Neutrophil (primary cell): ENCODE measurements around the gene RNF43.

ENCODE experiments used
- H3K27ac ChIP-seq: fragments of 200-600 bp; sonication (generic); 2 replicates; pipeline ENCODE4 v1.5.1; 2016; ENCODE audit warnings: mild to moderate bottlenecking, moderate library complexity
- H3K27me3 ChIP-seq: fragments of 200-600 bp; sonication (generic); 2 replicates; pipeline ENCODE4 v1.6.0; 2016; ENCODE audit warnings: mild to moderate bottlenecking
- H3K36me3 ChIP-seq: fragments of 200-600 bp; sonication (generic); 2 replicates; pipeline ENCODE4 v1.5.1; 2017
- H3K4me1 ChIP-seq, 2 experiments: fragments of 200-600 bp in 1 of 2; sonication (generic) in 1 of 2; 1 replicate in 1 of 2; 2 replicates in 1 of 2; pipeline versions ENCODE4 v1.5.1 to v1.6.1; 2013 to 2016; ENCODE audit warnings: low read depth in 1 of 2, low read length in 1 of 2, mild to moderate bottlenecking in 1 of 2, moderate library complexity in 1 of 2; ENCODE audit not compliant: control insufficient read depth in 1 of 2, insufficient read depth in 1 of 2
- H3K4me3 ChIP-seq, 2 experiments: fragments of 200-600 bp in 1 of 2; sonication (generic) in 1 of 2; 1 replicate in 1 of 2; 2 replicates in 1 of 2; pipeline ENCODE4 v1.5.1; 2013 to 2016; ENCODE audit warnings: low read depth in 1 of 2, low read length in 1 of 2, mild to moderate bottlenecking in 1 of 2, moderate library complexity in 1 of 2
- H3K9me3 ChIP-seq: fragments of 200-600 bp; sonication (generic); 2 replicates; pipeline ENCODE4 v1.5.1; 2016
- TF ChIP-seq, protein P1 (sequence below): fragments of 200-600 bp; sonication (generic); IDR thresholded peaks from 2 replicates; pipeline ENCODE4 v1.5.1; 2016; ENCODE audit warnings: antibody characterized with exemption

RNF43 gene

DNA sequence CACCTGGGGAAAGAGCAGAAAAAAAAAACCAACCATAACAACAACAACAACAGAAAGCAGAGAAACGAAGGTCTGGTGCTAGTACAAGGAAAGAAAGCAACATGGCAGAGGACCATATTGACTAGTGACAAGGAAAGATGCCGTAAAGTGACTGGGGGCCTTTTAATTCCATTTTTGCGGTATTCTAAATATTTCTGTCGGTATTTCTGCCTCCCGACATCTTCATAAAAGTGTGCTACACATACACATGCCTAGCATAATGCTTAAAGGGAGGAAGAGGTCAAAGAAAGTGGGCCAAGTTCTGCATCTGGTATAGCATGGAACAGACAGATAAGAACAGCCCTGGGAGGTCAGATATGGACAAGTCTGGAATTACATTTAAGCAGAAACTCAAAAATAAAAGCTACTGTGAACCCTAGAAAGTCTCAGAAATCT is 19.5 kb upstream of the RNF43 start:
- no peaks in the 10 kb centered on the region for H3K9me3 ChIP-seq
- TF ChIP-seq, protein P1, sequence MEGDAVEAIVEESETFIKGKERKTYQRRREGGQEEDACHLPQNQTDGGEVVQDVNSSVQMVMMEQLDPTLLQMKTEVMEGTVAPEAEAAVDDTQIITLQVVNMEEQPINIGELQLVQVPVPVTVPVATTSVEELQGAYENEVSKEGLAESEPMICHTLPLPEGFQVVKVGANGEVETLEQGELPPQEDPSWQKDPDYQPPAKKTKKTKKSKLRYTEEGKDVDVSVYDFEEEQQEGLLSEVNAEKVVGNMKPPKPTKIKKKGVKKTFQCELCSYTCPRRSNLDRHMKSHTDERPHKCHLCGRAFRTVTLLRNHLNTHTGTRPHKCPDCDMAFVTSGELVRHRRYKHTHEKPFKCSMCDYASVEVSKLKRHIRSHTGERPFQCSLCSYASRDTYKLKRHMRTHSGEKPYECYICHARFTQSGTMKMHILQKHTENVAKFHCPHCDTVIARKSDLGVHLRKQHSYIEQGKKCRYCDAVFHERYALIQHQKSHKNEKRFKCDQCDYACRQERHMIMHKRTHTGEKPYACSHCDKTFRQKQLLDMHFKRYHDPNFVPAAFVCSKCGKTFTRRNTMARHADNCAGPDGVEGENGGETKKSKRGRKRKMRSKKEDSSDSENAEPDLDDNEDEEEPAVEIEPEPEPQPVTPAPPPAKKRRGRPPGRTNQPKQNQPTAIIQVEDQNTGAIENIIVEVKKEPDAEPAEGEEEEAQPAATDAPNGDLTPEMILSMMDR: no peak
- H3K27me3 ChIP-seq: no peaks in the 10 kb centered on the region
- H3K36me3 ChIP-seq: no peaks in the 10 kb centered on the region
- no peak overlapping the region for H3K27ac ChIP-seq
- H3K4me3 ChIP-seq: no peak overlapping the region
- H3K4me1 ChIP-seq: no peaks in the 10 kb centered on the region

DNA sequence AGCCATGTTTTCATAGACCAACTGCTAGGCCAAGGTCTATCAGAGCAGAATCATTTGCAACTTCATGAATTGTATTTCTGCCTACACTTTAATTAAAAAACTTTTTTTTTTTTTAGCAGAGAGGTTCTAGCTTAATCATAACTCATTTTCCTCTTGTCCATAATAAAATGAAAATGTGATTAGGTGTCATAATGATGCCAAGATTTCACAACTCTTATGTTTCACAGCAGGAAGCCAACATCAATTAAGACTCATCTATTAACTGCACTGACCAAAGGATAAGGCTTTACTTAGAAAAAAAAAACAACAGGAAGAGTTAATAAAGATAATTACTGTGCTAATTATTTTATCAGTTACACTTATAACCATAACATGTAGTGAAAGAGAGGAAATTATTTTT is 18.9 kb upstream of the RNF43 start:
- Histone ChIP-seq H3K27ac (no peak overlapping the region), H3K4me3 (no peak overlapping the region)
- TF ChIP-seq, protein P1: no peak

DNA sequence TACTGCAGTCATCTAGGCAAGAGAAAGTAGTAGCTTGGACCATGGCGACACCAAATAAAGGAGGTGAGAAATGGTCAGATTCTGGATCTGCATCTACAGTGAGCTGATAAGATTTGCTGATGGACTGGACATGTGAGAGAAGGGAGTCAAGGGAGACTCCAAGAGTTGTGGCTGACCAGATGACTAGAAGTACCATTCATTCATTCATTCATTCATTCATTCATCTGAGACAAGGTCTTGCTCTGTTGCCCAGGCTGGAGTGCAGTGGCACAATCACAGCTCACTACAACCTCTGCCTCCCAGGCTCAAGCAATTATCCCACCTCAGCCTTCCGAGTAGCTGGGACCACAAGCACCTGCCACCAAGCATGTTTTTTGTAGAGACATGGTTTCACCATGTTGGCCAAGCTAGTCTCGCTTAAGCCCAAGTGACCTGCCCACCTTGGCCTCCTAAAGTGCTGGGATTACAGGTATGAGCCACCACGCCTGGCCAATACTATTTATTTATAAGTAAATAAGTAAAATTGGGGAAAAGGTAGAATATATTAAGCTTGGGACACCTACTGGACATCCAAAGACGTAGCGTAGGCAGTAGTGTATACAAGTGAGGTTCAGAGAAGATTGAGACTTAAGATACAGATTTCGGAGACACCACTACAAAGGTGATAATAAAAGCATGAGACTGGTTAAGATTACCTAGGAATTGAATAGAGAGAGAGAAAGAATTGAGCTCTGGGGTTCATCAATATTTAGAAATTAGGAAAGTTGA is 15.7 kb upstream of the RNF43 start:
- Histone ChIP-seq H3K27ac (no peak overlapping the region), H3K27me3 (no peaks in the 10 kb centered on the region), H3K4me3 (no peak overlapping the region), H3K4me1 (no peaks in the 10 kb centered on the region), H3K9me3 (no peaks in the 10 kb centered on the region), H3K36me3 (no peaks in the 10 kb centered on the region)
- TF ChIP-seq, protein P1: no peak

More for the DNA sequence above, 18.9 kb upstream of the RNF43 start:
- Histone ChIP-seq H3K36me3 (no peaks in the 10 kb centered on the region), H3K4me1 (no peaks in the 10 kb centered on the region), H3K27me3 (no peaks in the 10 kb centered on the region), H3K9me3 (no peaks in the 10 kb centered on the region)

DNA sequence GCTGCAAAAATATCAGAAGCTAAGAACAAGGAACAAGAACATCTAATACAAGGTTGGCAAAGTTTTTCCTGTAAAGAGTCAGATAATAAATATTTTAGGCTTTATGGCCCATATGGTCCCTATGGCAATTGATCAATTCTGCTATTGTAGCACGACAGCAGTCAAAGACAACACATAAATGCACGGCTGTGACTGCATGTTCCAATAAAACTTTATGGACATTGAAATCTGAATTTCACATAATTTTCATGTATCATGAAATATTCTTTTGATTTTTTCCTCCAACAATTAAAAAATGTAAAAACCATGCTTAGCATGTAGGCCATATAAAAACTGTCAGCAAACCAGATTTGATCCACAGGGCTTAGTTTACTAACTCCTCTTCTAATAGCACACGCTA is 10.5 kb upstream of the RNF43 start:
- no peaks in the 10 kb centered on the region for H3K27me3 ChIP-seq
- no peaks in the 10 kb centered on the region for H3K4me1 ChIP-seq
- TF ChIP-seq, protein P1: no peak

DNA sequence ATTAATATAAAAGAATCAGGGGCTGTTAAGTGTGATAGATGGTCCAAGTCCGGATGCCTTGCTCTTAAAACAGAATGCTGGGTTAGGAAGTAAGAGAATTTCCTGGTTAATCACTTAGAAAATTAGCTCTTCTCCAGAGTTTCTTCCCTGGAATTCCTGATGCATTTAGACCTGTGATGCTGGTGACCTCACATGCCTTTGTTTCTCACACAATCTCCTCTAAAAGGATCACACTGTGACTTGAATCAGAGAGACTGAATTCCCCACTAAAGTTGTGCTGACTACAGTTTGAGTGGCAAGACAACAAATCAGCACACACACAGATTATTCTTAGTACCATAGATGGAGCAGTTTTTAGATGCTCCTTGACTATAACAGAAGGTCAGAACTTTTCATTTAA is 4.4 kb upstream of the RNF43 start:
- Histone ChIP-seq H3K4me1 (peaks cover 7 to 10% of the 10 kb centered on the region in 2 experiments), H3K36me3 (no peaks in the 10 kb centered on the region), H3K27me3 (no peaks in the 10 kb centered on the region), H3K9me3 (no peaks in the 10 kb centered on the region), H3K4me3 (no peak overlapping the region), H3K27ac (no peak overlapping the region)
- TF ChIP-seq, protein P1: no peak

More for the DNA sequence above, 10.5 kb upstream of the RNF43 start:
- H3K9me3 ChIP-seq: no peaks in the 10 kb centered on the region
- no peak overlapping the region for H3K27ac ChIP-seq
- no peaks in the 10 kb centered on the region for H3K36me3 ChIP-seq
- H3K4me3 ChIP-seq: no peak overlapping the region
